Immature natural killer cell (primary cell): ENCODE results near the gene USH2A. TPM values are rescaled to one million over a fixed set of nuclear protein-coding genes. Genes with fewer than 3 reads are reported as not detected.

Source experiments
- DNase-seq, 3 donors: peaks; one replicate each; pipeline ENCODE4 v3.0.0; 2022; ENCODE audit warnings: mixed read lengths in 1 of 3
- H3K27ac Mint-ChIP-seq, 6 donors: one replicate each; pipeline ENCODE4 v1.8.0; 2020; ENCODE audit warnings: mixed read lengths in 6 of 6, mild to moderate bottlenecking in 5 of 6, inconsistent platforms in 4 of 6, moderate library complexity in 3 of 6
- H3K27me3 Mint-ChIP-seq, 3 donors: one replicate each; pipeline ENCODE4 v1.8.0; 2020 to 2021; ENCODE audit warnings: low read depth in 3 of 3, mild to moderate bottlenecking in 3 of 3, mixed read lengths in 3 of 3, moderate library complexity in 3 of 3, inconsistent platforms in 1 of 3
- H3K36me3 Mint-ChIP-seq, 3 donors: one replicate each; pipeline ENCODE4 v1.8.0; 2020; ENCODE audit warnings: mixed read lengths in 3 of 3, inconsistent platforms in 2 of 3, mild to moderate bottlenecking in 2 of 3
- H3K4me1 Mint-ChIP-seq, 2 donors: one replicate each; pipeline ENCODE4 v1.8.0; 2020; ENCODE audit warnings: inconsistent platforms in 2 of 2, mild to moderate bottlenecking in 2 of 2, mixed read lengths in 2 of 2, moderate library complexity in 1 of 2
- H3K4me3 Mint-ChIP-seq, 5 donors: one replicate each; pipeline ENCODE4 v1.8.0; 2020; ENCODE audit warnings: mild to moderate bottlenecking in 5 of 5, mixed read lengths in 5 of 5, inconsistent platforms in 3 of 5, moderate library complexity in 3 of 5
- H3K9me3 Mint-ChIP-seq, 6 donors: one replicate each; pipeline ENCODE4 v1.8.0; 2020; ENCODE audit warnings: mild to moderate bottlenecking in 6 of 6, mixed read lengths in 6 of 6, inconsistent platforms in 4 of 6, moderate library complexity in 3 of 6
- polyA plus RNA-seq, 3 donors: library from polyadenylated mRNA; unstranded; fragments of 300-500 nt; fragmentation: Illumina TruSeq; gene quantifications; one replicate each; pipeline ENCODE4 v1.2.3, GENCODE V29; 2021

USH2A gene
- polyA plus RNA-seq, 3 donors from 2014 or later, result not detected

- H3K27ac Mint-ChIP-seq, result no peak overlapping the region
- peaks cover 2 to 43% (median 13%) of the 10 kb centered on the region in 6 donors for H3K9me3 Mint-ChIP-seq
- H3K4me1 Mint-ChIP-seq, result no peaks in the 10 kb centered on the region
- no peaks in the 10 kb centered on the region for H3K36me3 Mint-ChIP-seq
- DNase-seq, result no peak
- peaks cover 0 to 3% (median 0%) of the 10 kb centered on the region in 3 donors for H3K27me3 Mint-ChIP-seq
- H3K4me3 Mint-ChIP-seq, result no peak overlapping the region
Observed at GRCh38 chr1:215992620-215993019, 430.6 kb downstream of the USH2A start.

- H3K4me1 Mint-ChIP-seq, result no peaks in the 10 kb centered on the region
- H3K4me3 Mint-ChIP-seq, result no peak overlapping the region
- DNase-seq, result no peak
- H3K36me3 Mint-ChIP-seq, result no peaks in the 10 kb centered on the region
- H3K27ac Mint-ChIP-seq, result no peak overlapping the region
- peaks cover 6 to 26% (median 17%) of the 10 kb centered on the region in 6 donors for H3K9me3 Mint-ChIP-seq
- H3K27me3 Mint-ChIP-seq, result peaks cover 0 to 3% (median 0%) of the 10 kb centered on the region in 3 donors
Observed at GRCh38 chr1:215987092-215987875, 436.0 kb downstream of the USH2A start.

GRCh38 chr1:215986401-215986800, 436.8 kb downstream of the USH2A start:
- no peak overlapping the region for H3K27ac Mint-ChIP-seq
- peaks cover 0 to 3% (median 0%) of the 10 kb centered on the region in 3 donors for H3K27me3 Mint-ChIP-seq
- no peaks in the 10 kb centered on the region for H3K4me1 Mint-ChIP-seq
- no peaks in the 10 kb centered on the region for H3K36me3 Mint-ChIP-seq
- no peak for DNase-seq
- peaks cover 6 to 32% (median 17%) of the 10 kb centered on the region in 6 donors for H3K9me3 Mint-ChIP-seq
- no peak overlapping the region for H3K4me3 Mint-ChIP-seq

GRCh38 chr1:215983680-215984079, 439.6 kb downstream of the USH2A start:
- H3K4me3 Mint-ChIP-seq, result no peak overlapping the region
- H3K27ac Mint-ChIP-seq, result no peak overlapping the region
- peaks cover 0 to 31% (median 11%) of the 10 kb centered on the region in 6 donors for H3K9me3 Mint-ChIP-seq
- no peaks in the 10 kb centered on the region for H3K36me3 Mint-ChIP-seq
- no peaks in the 10 kb centered on the region for H3K27me3 Mint-ChIP-seq
- DNase-seq, result no peak
- H3K4me1 Mint-ChIP-seq, result no peaks in the 10 kb centered on the region

- Mint-ChIP-seq H3K9me3 (peaks cover 9 to 47% (median 20%) of the 10 kb centered on the region in 6 donors), H3K27ac (no peak overlapping the region), H3K36me3 (no peaks in the 10 kb centered on the region), H3K4me3 (no peak overlapping the region), H3K27me3 (peaks cover 0 to 2% (median 2%) of the 10 kb centered on the region in 3 donors), H3K4me1 (no peaks in the 10 kb centered on the region)
- no peak for DNase-seq
Observed at GRCh38 chr1:215971793-215972441, 451.3 kb downstream of the USH2A start.

DNA sequence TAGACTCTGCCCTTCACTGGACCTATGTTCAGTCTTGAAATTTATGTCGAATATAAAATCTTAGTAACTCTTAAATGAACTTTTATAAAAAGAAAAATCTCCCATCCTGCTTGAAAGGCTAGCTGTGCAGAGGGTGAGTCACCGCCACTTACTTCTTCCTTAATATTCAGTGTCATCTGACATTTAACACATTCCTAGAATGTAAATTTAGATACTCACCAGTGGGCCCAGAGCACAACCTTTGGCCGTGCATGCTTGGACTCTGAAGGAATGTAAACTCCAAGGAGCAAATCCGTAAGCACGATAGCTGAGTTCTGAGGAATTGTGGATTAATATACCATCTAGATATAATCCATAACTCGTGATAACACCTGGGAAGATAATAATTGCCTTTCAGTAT, 452.8 kb downstream of the USH2A start:
- H3K9me3 Mint-ChIP-seq, result peaks cover 9 to 46% (median 14%) of the 10 kb centered on the region in 6 donors
- H3K36me3 Mint-ChIP-seq, result no peaks in the 10 kb centered on the region
- H3K4me1 Mint-ChIP-seq, result no peaks in the 10 kb centered on the region
- H3K27ac Mint-ChIP-seq, result no peak overlapping the region
- H3K27me3 Mint-ChIP-seq, result peaks cover 0 to 2% (median 2%) of the 10 kb centered on the region in 3 donors
- no peak overlapping the region for H3K4me3 Mint-ChIP-seq
- DNase-seq, result no peak

- no peak for DNase-seq
- no peak overlapping the region for H3K4me3 Mint-ChIP-seq
- no peaks in the 10 kb centered on the region for H3K36me3 Mint-ChIP-seq
- peaks cover 0 to 1% (median 0%) of the 10 kb centered on the region in 3 donors for H3K27me3 Mint-ChIP-seq
- peaks cover 3 to 46% (median 8%) of the 10 kb centered on the region in 6 donors for H3K9me3 Mint-ChIP-seq
- H3K4me1 Mint-ChIP-seq, result no peaks in the 10 kb centered on the region
- H3K27ac Mint-ChIP-seq, result no peak overlapping the region
Observed at GRCh38 chr1:215963621-215964020, 459.6 kb downstream of the USH2A start.

GRCh38 chr1:215963040-215963439, 460.2 kb downstream of the USH2A start:
- peaks cover 3 to 49% (median 10%) of the 10 kb centered on the region in 6 donors for H3K9me3 Mint-ChIP-seq
- H3K36me3 Mint-ChIP-seq, result no peaks in the 10 kb centered on the region
- H3K4me1 Mint-ChIP-seq, result no peaks in the 10 kb centered on the region
- DNase-seq, result no peak
- no peak overlapping the region for H3K4me3 Mint-ChIP-seq
- H3K27ac Mint-ChIP-seq, result no peak overlapping the region
- peaks cover 0 to 1% (median 0%) of the 10 kb centered on the region in 3 donors for H3K27me3 Mint-ChIP-seq

GRCh38 chr1:215958841-215959240, 464.4 kb downstream of the USH2A start:
- Mint-ChIP-seq H3K36me3 (no peaks in the 10 kb centered on the region), H3K27ac (no peak overlapping the region), H3K4me3 (no peak overlapping the region), H3K9me3 (peaks cover 3 to 30% (median 9%) of the 10 kb centered on the region in 6 donors), H3K27me3 (peaks cover 0 to 1% (median 0%) of the 10 kb centered on the region in 3 donors), H3K4me1 (no peaks in the 10 kb centered on the region)
- no peak for DNase-seq

- no peak for DNase-seq
- Mint-ChIP-seq H3K27me3 (peaks cover 0 to 1% (median 0%) of the 10 kb centered on the region in 3 donors), H3K4me1 (no peaks in the 10 kb centered on the region), H3K9me3 (peaks cover 1 to 24% (median 11%) of the 10 kb centered on the region in 6 donors), H3K36me3 (no peaks in the 10 kb centered on the region), H3K4me3 (no peak overlapping the region), H3K27ac (no peak overlapping the region)
Observed at GRCh38 chr1:215957663-215958062, 465.6 kb downstream of the USH2A start.

DNA sequence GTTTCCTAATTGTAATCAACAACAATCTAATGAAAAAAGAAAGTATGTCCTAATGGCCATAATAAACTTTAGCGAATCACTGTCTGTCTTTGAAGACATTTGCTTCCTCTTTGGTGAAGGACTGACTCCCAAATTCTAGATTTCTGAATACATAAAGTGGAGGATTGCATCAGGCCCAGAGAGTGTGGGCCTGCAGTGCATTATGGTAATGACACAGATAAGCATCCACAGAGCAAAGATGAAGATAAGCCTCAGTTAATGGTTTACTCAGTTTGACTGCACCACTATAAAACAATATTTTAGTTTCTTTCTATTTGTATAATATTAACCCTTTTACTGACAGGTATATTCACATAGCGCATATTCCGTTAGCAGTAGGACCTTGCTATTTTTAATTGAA, 490.7 kb downstream of the USH2A start:
- Mint-ChIP-seq H3K36me3 (no peaks in the 10 kb centered on the region), H3K27ac (no peak overlapping the region), H3K27me3 (peaks cover 0 to 1% (median 0%) of the 10 kb centered on the region in 3 donors), H3K9me3 (peaks cover 2 to 42% (median 9%) of the 10 kb centered on the region in 6 donors), H3K4me1 (no peaks in the 10 kb centered on the region), H3K4me3 (no peak overlapping the region)
- DNase-seq, result no peak

GRCh38 chr1:215926670-215927069, 496.6 kb downstream of the USH2A start:
- no peak for DNase-seq
- Mint-ChIP-seq H3K4me3 (no peak overlapping the region), H3K4me1 (no peaks in the 10 kb centered on the region), H3K9me3 (peaks cover 4 to 50% (median 12%) of the 10 kb centered on the region in 6 donors), H3K27ac (no peak overlapping the region), H3K36me3 (no peaks in the 10 kb centered on the region), H3K27me3 (no peaks in the 10 kb centered on the region)

GRCh38 chr1:215923129-215923824, 500.0 kb downstream of the USH2A start:
- peaks cover 4 to 42% (median 11%) of the 10 kb centered on the region in 6 donors for H3K9me3 Mint-ChIP-seq
- no peak overlapping the region for H3K4me3 Mint-ChIP-seq
- no peaks in the 10 kb centered on the region for H3K4me1 Mint-ChIP-seq
- DNase-seq, result no peak
- H3K27ac Mint-ChIP-seq, result no peak overlapping the region
- H3K36me3 Mint-ChIP-seq, result no peaks in the 10 kb centered on the region
- H3K27me3 Mint-ChIP-seq, result no peaks in the 10 kb centered on the region
